ENCODE measurements around the gene KRTAP10-10.
A peak's percentile ranks its signal among the peaks of the same experiment; 100 is the strongest.
"Not testable (repeated sequence)": the region's sequence is repeated elsewhere in the genome, so short reads cannot be mapped to it uniquely, and the experiment has no call there.

The KRTAP10-10 gene

GRCh38 chr21:44684077-44684476, 46.9 kb downstream of the KRTAP10-10 start:
- no peak for TF ChIP-seq Cebpa-rat (IDR thresholded peaks at IDR 0.05)
- Histone ChIP-seq H3K9me3 (no peaks in the 10 kb centered on the region), H3K4me3 (no peak overlapping the region), H3K4me2 (no peak overlapping the region), H4K20me1 (no peaks in the 10 kb centered on the region), H3K27me3 (no peaks in the 10 kb centered on the region), H3K9ac (no peak overlapping the region), H3K27ac (no peak overlapping the region), H3K36me3 (no peaks in the 10 kb centered on the region), H3K4me1 (no peaks in the 10 kb centered on the region)

GRCh38 chr21:44684483-44684882, 47.3 kb downstream of the KRTAP10-10 start:
- Histone ChIP-seq H3K36me3 (no peaks in the 10 kb centered on the region), H3K9ac (no peak overlapping the region), H3K9me3 (no peaks in the 10 kb centered on the region), H4K20me1 (no peaks in the 10 kb centered on the region), H3K4me3 (no peak overlapping the region), H3K4me1 (no peaks in the 10 kb centered on the region), H3K27ac (no peak overlapping the region), H3K4me2 (no peak overlapping the region), H3K27me3 (no peaks in the 10 kb centered on the region)
- TF ChIP-seq Cebpa-rat (IDR thresholded peaks at IDR 0.05), result no peak

GRCh38 chr21:44685050-44685449, 47.9 kb downstream of the KRTAP10-10 start:
- not testable (repeated sequence) for H3K27ac ChIP-seq

GRCh38 chr21:44686000-44686781, 49.0 kb downstream of the KRTAP10-10 start:
- H3K27ac ChIP-seq, result no peak overlapping the region
- no peak overlapping the region for H3K9ac ChIP-seq
- H3K9me3 ChIP-seq, result no peaks in the 10 kb centered on the region
- no peak for TF ChIP-seq Cebpa-rat (IDR thresholded peaks at IDR 0.05)
- no peaks in the 10 kb centered on the region for H3K4me1 ChIP-seq
- no peak overlapping the region for H3K4me2 ChIP-seq
- no peaks in the 10 kb centered on the region for H4K20me1 ChIP-seq
- no peaks in the 10 kb centered on the region for H3K36me3 ChIP-seq
- H3K27me3 ChIP-seq, result no peaks in the 10 kb centered on the region
- H3K4me3 ChIP-seq, result no peak overlapping the region

More at GRCh38 chr21:44685050-44685449, 47.9 kb downstream of the KRTAP10-10 start:
- not testable (repeated sequence) for H3K27me3 ChIP-seq, H3K9me3 ChIP-seq, H3K36me3 ChIP-seq, H3K9ac ChIP-seq, H3K4me2 ChIP-seq, H3K4me3 ChIP-seq, H3K4me1 ChIP-seq, H4K20me1 ChIP-seq

- Histone ChIP-seq H4K20me1 (no peaks in the 10 kb centered on the region), H3K27ac (no peak overlapping the region), H3K4me1 (no peaks in the 10 kb centered on the region), H3K4me3 (no peak overlapping the region), H3K27me3 (no peaks in the 10 kb centered on the region), H3K36me3 (no peaks in the 10 kb centered on the region), H3K9me3 (no peaks in the 10 kb centered on the region), H3K4me2 (no peak overlapping the region), H3K9ac (0 out of 2 replicates have a peak overlapping the region, but pooled peaks have one; percentile 7)
- no peak for TF ChIP-seq Cebpa-rat (IDR thresholded peaks at IDR 0.05)
Measured at GRCh38 chr21:44686843-44687561, 49.8 kb downstream of the KRTAP10-10 start.

- no peak overlapping the region for H3K9ac ChIP-seq
- no peak overlapping the region for H3K4me2 ChIP-seq
- H3K27ac ChIP-seq, result no peak overlapping the region
- H3K4me1 ChIP-seq, result no peaks in the 10 kb centered on the region
- no peak for TF ChIP-seq Cebpa-rat (IDR thresholded peaks at IDR 0.05)
- no peaks in the 10 kb centered on the region for H3K36me3 ChIP-seq
- H4K20me1 ChIP-seq, result no peaks in the 10 kb centered on the region
- H3K9me3 ChIP-seq, result peaks cover 4% of the 10 kb centered on the region
- H3K4me3 ChIP-seq, result no peak overlapping the region
- no peaks in the 10 kb centered on the region for H3K27me3 ChIP-seq
Measured at GRCh38 chr21:44687671-44688070, 50.5 kb downstream of the KRTAP10-10 start.

Data from BLaER1 (cell line).